ENCODE data around the gene C17orf114.

- TF ChIP-seq CTCF (IDR thresholded peaks at IDR 0.05; ENCODE audit: poor library complexity, severe bottlenecking) (peak; percentile 92), EZH2 (IDR thresholded peaks at IDR 0.05; ENCODE audit: borderline replicate concordance, insufficient read depth, low read length, poor library complexity, severe bottlenecking) (no peak)
Measured at GRCh38 chr17:4789951-4790704, 12.0 kb downstream of the C17orf114 start.

Measured in neural cell (in vitro differentiated cells).